A673 (cell line): ENCODE data around the gene ACSL6.

Experiments used
- CTCF ChIP-seq: fragments of 300-800, 200-600 bp; sonication (generic); conservative IDR thresholded peaks from 2 replicates; pipeline ENCODE4 v1.5.1; 2017; ENCODE audit warnings: low read depth, mild to moderate bottlenecking, antibody characterized with exemption, low read length, moderate library complexity, mixed read lengths
- EZH2 ChIP-seq: fragments of 200-600 bp; sonication (generic); IDR thresholded peaks from 2 replicates; pipeline ENCODE4 v1.6.1; 2017; ENCODE audit warnings: borderline replicate concordance, low read depth, mild to moderate bottlenecking, mixed read lengths, antibody characterized with exemption, low read length; ENCODE audit not compliant: poor library complexity, severe bottlenecking

GRCh38 chr5:132006331-132007120, 4.9 kb downstream of the ACSL6 start:
- no peak for TF ChIP-seq CTCF
- TF ChIP-seq EZH2: no peak
